HCT116 (cell line): ENCODE measurements around the gene ADGRV1. TPM values are rescaled to one million over a fixed set of nuclear protein-coding genes. Genes with fewer than 3 reads are reported as not detected.

Experiments
- ATAC-seq: fragments of 200-7000 bp; cut with Tn5 transposase; 2 replicates; pipeline ENCODE4 v1.9.1; 2020; ENCODE audit warnings: mild to moderate bottlenecking, moderate library complexity
- BruUV-seq: library from RNA; stranded (reverse); fragments of 400-500 nt; replicated peaks from 2 replicates; lab custom pipeline; 2021; lab: Mats Ljungman, UMichigan
- CTCF ChIA-PET: fragments of 300-600 bp; sonication (Branson Sonifier 250); formaldehyde crosslinking; loops from one replicate; lab custom pipeline; 2021; ENCODE audit warnings: antibody characterized with exemption; lab: Charles Lee
- POLR2A ChIA-PET: fragments of 300-600, 350-600 bp; sonication (Branson Sonifier 250); formaldehyde crosslinking; loops from one replicate; lab custom pipeline; 2021; ENCODE audit warnings: antibody characterized with exemption; lab: Charles Lee
- RAD21 ChIA-PET, 2 experiments: fragments of 300-600 bp; sonication (Branson Sonifier 250); formaldehyde crosslinking; loops; one replicate each; lab custom pipeline; 2023; ENCODE audit warnings: low total read pairs in 2 of 2; ENCODE audit not compliant: uncharacterized antibody in 2 of 2, unreplicated experiment in 2 of 2, low non-redundant PET in 1 of 2; lab: Charles Lee
- DNase-seq: peaks from one replicate; pipeline ENCODE4 v3.0.0-alpha.2; 2010; ENCODE audit warnings: low read depth, low spot score
- H2AFZ ChIP-seq: fragments of 200-600 bp; shearing (Covaris generic), sonication (generic); 2 replicates; pipeline ENCODE4 v1.6.1; 2017; ENCODE audit warnings: low read depth, mixed run types, mixed read lengths, antibody characterized with exemption, low read length; ENCODE audit not compliant: poor library complexity, severe bottlenecking
- H3K27ac ChIP-seq: 2 replicates; pipeline ENCODE4 v1.5.1; 2012; ENCODE audit warnings: low read depth, low read length
- H3K27me3 ChIP-seq: fragments of 200-600 bp; sonication (generic); 2 replicates; pipeline ENCODE4 v1.6.1; 2016; ENCODE audit warnings: mixed run types, low read length, mixed read lengths; ENCODE audit not compliant: insufficient read depth
- H3K36me3 ChIP-seq, 2 experiments: fragments of 200-500 bp in 1 of 2; fragments of 200-600 bp in 1 of 2; sonication (Bioruptor generic) in 1 of 2; sonication (generic) in 1 of 2; 2 replicates each; pipeline versions ENCODE4 v1.5.1 to v1.6.1; 2014 to 2016; ENCODE audit warnings: low read length in 2 of 2, inconsistent platforms in 1 of 2, mixed read lengths in 1 of 2, mixed run types in 1 of 2; ENCODE audit not compliant: insufficient read depth in 2 of 2, control insufficient read depth in 1 of 2
- H3K4me1 ChIP-seq, 2 experiments: fragments of 200-600 bp in 1 of 2; sonication (generic) in 1 of 2; 2 replicates each; pipeline versions ENCODE4 v1.5.1 to v1.6.1; 2012 to 2017; ENCODE audit warnings: low read length in 2 of 2, inconsistent platforms in 1 of 2, mild to moderate bottlenecking in 1 of 2, mixed read lengths in 1 of 2, mixed run types in 1 of 2, moderate library complexity in 1 of 2; ENCODE audit not compliant: insufficient read depth in 2 of 2, control insufficient read depth in 1 of 2
- H3K4me2 ChIP-seq: fragments of 200-600 bp; sonication (generic); 2 replicates; pipeline ENCODE4 v1.6.1; 2017; ENCODE audit warnings: mixed run types, low read length, mixed read lengths
- H3K4me3 ChIP-seq, 2 experiments: fragments of 200-600 bp in 1 of 2; sonication (generic) in 1 of 2; replicated peaks in 1 of 2; 2 replicates each; pipeline ENCODE4 v1.5.1; 2011 to 2016; ENCODE audit warnings: low read length in 2 of 2, control low read depth in 1 of 2, low read depth in 1 of 2, mild to moderate bottlenecking in 1 of 2, mixed read lengths in 1 of 2, mixed run types in 1 of 2
- H3K79me2 ChIP-seq: fragments of 200-600 bp; sonication (generic); 2 replicates; pipeline ENCODE4 v1.6.1; 2017; ENCODE audit warnings: mild to moderate bottlenecking, mixed run types, low read length, moderate library complexity, mixed read lengths; ENCODE audit not compliant: insufficient read depth
- H3K9ac ChIP-seq: fragments of 200-600 bp; sonication (generic); 2 replicates; pipeline ENCODE4 v1.6.1; 2016; ENCODE audit warnings: low read length, mixed read lengths
- H3K9me2 ChIP-seq: fragments of 200-600 bp; sonication (generic), shearing (Covaris generic); 2 replicates; pipeline ENCODE4 v1.6.1; 2017; ENCODE audit warnings: mixed run types, mild to moderate bottlenecking, moderate library complexity; ENCODE audit not compliant: insufficient read depth
- H3K9me3 ChIP-seq, 2 experiments: fragments of 200-500 bp in 1 of 2; fragments of 200-600 bp in 1 of 2; sonication (Bioruptor generic) in 1 of 2; sonication (generic) in 1 of 2; 2 replicates each; pipeline ENCODE4 v1.6.1; 2014 to 2017; ENCODE audit warnings: low read length in 2 of 2, mixed read lengths in 2 of 2, inconsistent platforms in 1 of 2, low read depth in 1 of 2, mild to moderate bottlenecking in 1 of 2, mixed run types in 1 of 2, moderate library complexity in 1 of 2; ENCODE audit not compliant: control insufficient read depth in 1 of 2, insufficient read depth in 1 of 2
- H4K20me1 ChIP-seq: fragments of 200-600 bp; sonication (generic), shearing (Covaris generic); 2 replicates; pipeline ENCODE4 v1.6.1; 2017; ENCODE audit warnings: mixed run types, mild to moderate bottlenecking, moderate library complexity; ENCODE audit not compliant: insufficient read depth
- CBX3 ChIP-seq: IDR thresholded peaks from 2 replicates; pipeline ENCODE4 v1.6.1; 2012; ENCODE audit warnings: low read depth
- CEBPB ChIP-seq: IDR thresholded peaks from 2 replicates; pipeline ENCODE4 v1.6.1; 2012; ENCODE audit warnings: low read depth
- EGR1 ChIP-seq: IDR thresholded peaks from 2 replicates; pipeline ENCODE4 v1.6.1; 2012; ENCODE audit warnings: low read depth
- ELF1 ChIP-seq: IDR thresholded peaks from 2 replicates; pipeline ENCODE4 v1.6.1; 2012; ENCODE audit warnings: low read depth, borderline replicate concordance
- EZH2 ChIP-seq: fragments of 200-600 bp; sonication (generic); IDR thresholded peaks from 2 replicates; pipeline ENCODE4 v1.6.1; 2017; ENCODE audit warnings: antibody characterized with exemption, mixed run types
- FOSL1 ChIP-seq: IDR thresholded peaks from 2 replicates; pipeline ENCODE4 v1.6.1; 2012; ENCODE audit warnings: low read depth
- JUND ChIP-seq: IDR thresholded peaks from 2 replicates; pipeline ENCODE4 v1.6.1; 2012
- POLR2A ChIP-seq: IDR thresholded peaks from 2 replicates; pipeline ENCODE4 v1.7.0; 2011; ENCODE audit warnings: borderline replicate concordance; ENCODE audit not compliant: insufficient read depth, insufficient read length; ENCODE audit errors: extremely low read depth
- POLR2AphosphoS5 ChIP-seq: IDR thresholded peaks from 2 replicates; pipeline ENCODE4 v1.6.1; 2011; ENCODE audit warnings: mild to moderate bottlenecking, low read depth, low read length, moderate library complexity
- RAD21 ChIP-seq: IDR thresholded peaks from 2 replicates; pipeline ENCODE4 v1.6.1; 2012; ENCODE audit warnings: low read depth, mild to moderate bottlenecking
- SIN3A ChIP-seq: IDR thresholded peaks from 2 replicates; pipeline ENCODE4 v1.6.1; 2012; ENCODE audit warnings: low read depth
- SP1 ChIP-seq: IDR thresholded peaks from 2 replicates; pipeline ENCODE4 v1.6.1; 2012; ENCODE audit warnings: low read depth
- SRF ChIP-seq: IDR thresholded peaks from 2 replicates; pipeline ENCODE4 v1.6.1; 2012; ENCODE audit warnings: low read depth
- TCF7L2 ChIP-seq: IDR thresholded peaks from 2 replicates; pipeline ENCODE4 v1.7.0; 2011; ENCODE audit warnings: borderline replicate concordance, inconsistent platforms; ENCODE audit not compliant: insufficient read depth, insufficient read length; ENCODE audit errors: extremely low read depth
- YY1 ChIP-seq: IDR thresholded peaks from 2 replicates; pipeline ENCODE4 v1.6.1; 2011; ENCODE audit warnings: low read length, low read depth, moderate library complexity, mild to moderate bottlenecking; ENCODE audit not compliant: insufficient replicate concordance; ENCODE audit errors: extremely low read depth
- ZBTB33 ChIP-seq: IDR thresholded peaks from 2 replicates; pipeline ENCODE4 v1.6.1; 2011; ENCODE audit warnings: mild to moderate bottlenecking, low read length, moderate library complexity; ENCODE audit not compliant: insufficient replicate concordance; ENCODE audit errors: extremely low read depth
- ZFX ChIP-seq: fragments of 450-650 bp; IDR thresholded peaks from 2 replicates; pipeline ENCODE4 v1.6.1; 2017
- intact Hi-C: fragments of 100-400 bp; cut with micrococcal nuclease; formaldehyde crosslinking; loops from 2 replicates; pipeline ENCODE4 v1.10.0; 2022
- total RNA-seq: library from RNA; stranded (reverse); gene quantifications from one replicate; pipeline ENCODE4 v1.2.1, GENCODE V29; 2021; ENCODE audit not compliant: unreplicated experiment
- TF ChIP-seq, protein P1 (sequence below): IDR thresholded peaks from 2 replicates; pipeline ENCODE4 v1.6.1; 2012; ENCODE audit warnings: low read depth

ADGRV1 gene
- total RNA-seq, 1 experiment from 2014 or later = 6.0 TPM

GRCh38 chr5:91032125-91032524 is 473.5 kb downstream of the ADGRV1 start:
- Histone ChIP-seq H3K9ac (no peak overlapping the region), H4K20me1 (no peaks in the 10 kb centered on the region), H3K9me3 (no peaks in the 10 kb centered on the region), H2AFZ (no peak overlapping the region), H3K27me3 (no peaks in the 10 kb centered on the region), H3K4me3 (no peak overlapping the region), H3K4me1 (no peaks in the 10 kb centered on the region), H3K36me3 (no peaks in the 10 kb centered on the region), H3K27ac (no peak overlapping the region), H3K79me2 (no peaks in the 10 kb centered on the region), H3K4me2 (no peak overlapping the region), H3K9me2 (no peaks in the 10 kb centered on the region)
- DNase-seq (no peak), ATAC-seq (no peak)
- intact Hi-C loops = no loop called here
- no peak for TF ChIP-seq POLR2A
- TF ChIP-seq YY1 = no peak
- no peak for TF ChIP-seq ELF1
- TF ChIP-seq ZBTB33 = no peak
- TF ChIP-seq SIN3A = no peak
- TF ChIP-seq POLR2AphosphoS5 = no peak
- no peak for TF ChIP-seq ZFX
- TF ChIP-seq JUND = no peak
- no peak for TF ChIP-seq CBX3
- TF ChIP-seq EGR1 = no peak
- no peak for TF ChIP-seq EZH2
- TF ChIP-seq, protein P1, sequence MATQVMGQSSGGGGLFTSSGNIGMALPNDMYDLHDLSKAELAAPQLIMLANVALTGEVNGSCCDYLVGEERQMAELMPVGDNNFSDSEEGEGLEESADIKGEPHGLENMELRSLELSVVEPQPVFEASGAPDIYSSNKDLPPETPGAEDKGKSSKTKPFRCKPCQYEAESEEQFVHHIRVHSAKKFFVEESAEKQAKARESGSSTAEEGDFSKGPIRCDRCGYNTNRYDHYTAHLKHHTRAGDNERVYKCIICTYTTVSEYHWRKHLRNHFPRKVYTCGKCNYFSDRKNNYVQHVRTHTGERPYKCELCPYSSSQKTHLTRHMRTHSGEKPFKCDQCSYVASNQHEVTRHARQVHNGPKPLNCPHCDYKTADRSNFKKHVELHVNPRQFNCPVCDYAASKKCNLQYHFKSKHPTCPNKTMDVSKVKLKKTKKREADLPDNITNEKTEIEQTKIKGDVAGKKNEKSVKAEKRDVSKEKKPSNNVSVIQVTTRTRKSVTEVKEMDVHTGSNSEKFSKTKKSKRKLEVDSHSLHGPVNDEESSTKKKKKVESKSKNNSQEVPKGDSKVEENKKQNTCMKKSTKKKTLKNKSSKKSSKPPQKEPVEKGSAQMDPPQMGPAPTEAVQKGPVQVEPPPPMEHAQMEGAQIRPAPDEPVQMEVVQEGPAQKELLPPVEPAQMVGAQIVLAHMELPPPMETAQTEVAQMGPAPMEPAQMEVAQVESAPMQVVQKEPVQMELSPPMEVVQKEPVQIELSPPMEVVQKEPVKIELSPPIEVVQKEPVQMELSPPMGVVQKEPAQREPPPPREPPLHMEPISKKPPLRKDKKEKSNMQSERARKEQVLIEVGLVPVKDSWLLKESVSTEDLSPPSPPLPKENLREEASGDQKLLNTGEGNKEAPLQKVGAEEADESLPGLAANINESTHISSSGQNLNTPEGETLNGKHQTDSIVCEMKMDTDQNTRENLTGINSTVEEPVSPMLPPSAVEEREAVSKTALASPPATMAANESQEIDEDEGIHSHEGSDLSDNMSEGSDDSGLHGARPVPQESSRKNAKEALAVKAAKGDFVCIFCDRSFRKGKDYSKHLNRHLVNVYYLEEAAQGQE = no peak
- TF ChIP-seq CEBPB = no peak
- no peak for TF ChIP-seq SP1
- TF ChIP-seq RAD21 = no peak
- no peak for TF ChIP-seq TCF7L2
- TF ChIP-seq SRF = no peak
- TF ChIP-seq FOSL1 = no peak
- ChIA-PET POLR2A (no interaction called here), CTCF (no interaction called here), RAD21 (no interaction called here)
- no TSS peak for BruUV-seq
